ENCODE measurements around the gene CDH23.
A peak's percentile ranks its signal among the peaks of the same experiment; 100 is the strongest.

CDH23 gene

GRCh38 chr10:71743866-71744265, 347.1 kb downstream of the CDH23 start:
- DNase-seq (ENCODE audit: low spot score), result no peak

GRCh38 chr10:71744897-71745663, 348.4 kb downstream of the CDH23 start:
- DNase-seq (ENCODE audit: low spot score), result no peak

GRCh38 chr10:71745664-71746250, 349.0 kb downstream of the CDH23 start:
- no peak for DNase-seq (ENCODE audit: low spot score)

GRCh38 chr10:71746344-71747037, 349.8 kb downstream of the CDH23 start:
- no peak for DNase-seq (ENCODE audit: low spot score)

GRCh38 chr10:71747039-71747531, 350.4 kb downstream of the CDH23 start:
- no peak for DNase-seq (ENCODE audit: low spot score)

GRCh38 chr10:71747551-71748523, 351.1 kb downstream of the CDH23 start:
- no peak for DNase-seq (ENCODE audit: low spot score)

- DNase-seq (ENCODE audit: low spot score), result peak; percentile 89
These were observed 352.0 kb downstream of the CDH23 start for GRCh38 chr10:71748671-71749191.

GRCh38 chr10:71749396-71749795, 352.7 kb downstream of the CDH23 start:
- no peak for DNase-seq (ENCODE audit: low spot score)

- DNase-seq (ENCODE audit: low spot score), result no peak
These were observed 353.6 kb downstream of the CDH23 start for GRCh38 chr10:71750124-71750841.

GRCh38 chr10:71750986-71751385, 354.3 kb downstream of the CDH23 start:
- no peak for DNase-seq (ENCODE audit: low spot score)

- no peak for DNase-seq (ENCODE audit: low spot score)
These were observed 354.9 kb downstream of the CDH23 start for GRCh38 chr10:71751515-71752224.

GRCh38 chr10:71752391-71753090, 355.8 kb downstream of the CDH23 start:
- no peak for DNase-seq (ENCODE audit: low spot score)

- DNase-seq (ENCODE audit: low spot score), result no peak
These were observed 356.6 kb downstream of the CDH23 start for GRCh38 chr10:71753091-71753959.

- DNase-seq (ENCODE audit: low spot score), result no peak
These were observed 357.3 kb downstream of the CDH23 start for GRCh38 chr10:71753960-71754505.

- DNase-seq (ENCODE audit: low spot score), result no peak
These were observed 357.8 kb downstream of the CDH23 start for GRCh38 chr10:71754562-71754961.

GRCh38 chr10:71755179-71755879, 358.6 kb downstream of the CDH23 start:
- DNase-seq (ENCODE audit: low spot score), result no peak

GRCh38 chr10:71756311-71757191, 359.8 kb downstream of the CDH23 start:
- peak; percentile 44 for DNase-seq (ENCODE audit: low spot score)

Data from CD4-positive, alpha-beta T cell treated with Interleukin-2 at 100 ng/mL for 4 hours (primary cell).